HepG2 (cell line): ENCODE measurements around the gene IER5L. TPM values are rescaled to one million over a fixed set of nuclear protein-coding genes. Genes with fewer than 3 reads are reported as not detected.

Source experiments
- BORCS8-MEF2B ChIP-seq: sonication (generic); formaldehyde crosslinking; IDR thresholded peaks from 2 replicates; pipeline ENCODE4 v1.8.0; 2022; ENCODE audit warnings: mild to moderate bottlenecking, missing genetic modification reagents
- PAF1 ChIP-seq: IDR thresholded peaks from 2 replicates; pipeline ENCODE4 v1.6.1; 2016; ENCODE audit warnings: missing genetic modification reagents, missing compliant biosample characterization
- RBM39 ChIP-seq: fragments of 200-400 bp; formaldehyde crosslinking; IDR thresholded peaks from one replicate; pipeline ENCODE4 v1.6.1; 2018; ENCODE audit warnings: antibody characterized with exemption, mild to moderate bottlenecking, low read depth, low read length; ENCODE audit not compliant: poor library complexity, severe bottlenecking
- REL ChIP-seq: sonication (generic); formaldehyde crosslinking; conservative IDR thresholded peaks from 2 replicates; pipeline ENCODE4 v1.8.0; 2022; ENCODE audit warnings: mild to moderate bottlenecking, missing genetic modification reagents, moderate library complexity
- SNAI1 ChIP-seq: sonication (generic); formaldehyde crosslinking; IDR thresholded peaks from 2 replicates; pipeline ENCODE4 v1.5.0; 2020; ENCODE audit warnings: mild to moderate bottlenecking, missing genetic modification reagents, borderline replicate concordance
- TSC22D2 ChIP-seq: sonication (generic); formaldehyde crosslinking; IDR thresholded peaks from 2 replicates; pipeline ENCODE4 v1.5.1; 2020; ENCODE audit warnings: missing genetic modification reagents, mild to moderate bottlenecking, borderline replicate concordance
- ZBTB7A ChIP-seq: sonication (generic); formaldehyde crosslinking; IDR thresholded peaks from 2 replicates; pipeline ENCODE4 v1.8.0; 2022; ENCODE audit warnings: mild to moderate bottlenecking, missing genetic modification reagents
- ZFP1 ChIP-seq: IDR thresholded peaks from 2 replicates; pipeline ENCODE4 v1.6.1; 2016
- ZNF275 ChIP-seq: sonication (generic); formaldehyde crosslinking; IDR thresholded peaks from 2 replicates; pipeline ENCODE4 v1.8.0; 2022; ENCODE audit warnings: missing genetic modification reagents, mild to moderate bottlenecking, inconsistent platforms, borderline replicate concordance
- ZNF317 ChIP-seq: sonication (generic); formaldehyde crosslinking; IDR thresholded peaks from 2 replicates; pipeline ENCODE4 v1.5.0; 2020; ENCODE audit warnings: mild to moderate bottlenecking, missing genetic modification reagents
- ZNF326 ChIP-seq: sonication (generic); formaldehyde crosslinking; IDR thresholded peaks from 2 replicates; pipeline ENCODE4 v1.4.0; 2020; ENCODE audit warnings: missing genetic modification reagents, borderline replicate concordance
- ZNF589 ChIP-seq: sonication (generic); formaldehyde crosslinking; conservative IDR thresholded peaks from 2 replicates; pipeline ENCODE4 v1.8.0; 2022; ENCODE audit warnings: mild to moderate bottlenecking, moderate library complexity, missing genetic modification reagents
- polyA plus RNA-seq, 8 experiments: library from polyadenylated mRNA; depleted of rRNA in 3 of 8; stranded (reverse) in 7 of 8; unstranded in 1 of 8; fragments of >200 nt; fragmentation: Illumina TruSeq in 4 of 8; extraction: Trizol in 4 of 8; gene quantifications; 2 replicates each; pipeline versions ENCODE4 v1.2.1 to v1.2.3, GENCODE V29; 2011 to 2016; ENCODE audit warnings: low read depth in 4 of 8, missing spikeins in 1 of 8, mixed read lengths in 1 of 8; ENCODE audit not compliant: insufficient read depth in 1 of 8
- total RNA-seq, 5 experiments: library from RNA; depleted of rRNA; stranded (reverse); fragments of >200 nt; fragmentation: Illumina TruSeq; extraction: Trizol; gene quantifications; 2 replicates each; pipeline ENCODE4 v1.2.3, GENCODE V29; 2016; ENCODE audit warnings: low read depth in 1 of 5
- TF ChIP-seq, protein P1 (sequence below), 2 experiments: fragments of 450-650 bp in 1 of 2; sonication (generic) in 1 of 2; formaldehyde crosslinking in 1 of 2; IDR thresholded peaks; 2 replicates each; pipeline versions ENCODE4 v1.6.1 to v1.8.0; 2016 to 2022; ENCODE audit warnings: antibody characterized with exemption in 1 of 2, mild to moderate bottlenecking in 1 of 2, missing genetic modification reagents in 1 of 2
- TF ChIP-seq, protein P2 (sequence below): sonication (generic); formaldehyde crosslinking; IDR thresholded peaks from 2 replicates; pipeline ENCODE4 v1.9.0; 2022; ENCODE audit warnings: missing genetic modification reagents, mild to moderate bottlenecking, borderline replicate concordance
- TF ChIP-seq, protein P3 (sequence below): sonication (generic); formaldehyde crosslinking; IDR thresholded peaks from 2 replicates; pipeline ENCODE4 v1.5.0; 2020; ENCODE audit warnings: missing genetic modification reagents

Gene IER5L
- total and polyA plus RNA-seq, 2 of the 13 experiments (the other 11 are each of a cell fraction or from before 2014, with no cell fraction given): 1.8 to 3.3 TPM

DNA sequence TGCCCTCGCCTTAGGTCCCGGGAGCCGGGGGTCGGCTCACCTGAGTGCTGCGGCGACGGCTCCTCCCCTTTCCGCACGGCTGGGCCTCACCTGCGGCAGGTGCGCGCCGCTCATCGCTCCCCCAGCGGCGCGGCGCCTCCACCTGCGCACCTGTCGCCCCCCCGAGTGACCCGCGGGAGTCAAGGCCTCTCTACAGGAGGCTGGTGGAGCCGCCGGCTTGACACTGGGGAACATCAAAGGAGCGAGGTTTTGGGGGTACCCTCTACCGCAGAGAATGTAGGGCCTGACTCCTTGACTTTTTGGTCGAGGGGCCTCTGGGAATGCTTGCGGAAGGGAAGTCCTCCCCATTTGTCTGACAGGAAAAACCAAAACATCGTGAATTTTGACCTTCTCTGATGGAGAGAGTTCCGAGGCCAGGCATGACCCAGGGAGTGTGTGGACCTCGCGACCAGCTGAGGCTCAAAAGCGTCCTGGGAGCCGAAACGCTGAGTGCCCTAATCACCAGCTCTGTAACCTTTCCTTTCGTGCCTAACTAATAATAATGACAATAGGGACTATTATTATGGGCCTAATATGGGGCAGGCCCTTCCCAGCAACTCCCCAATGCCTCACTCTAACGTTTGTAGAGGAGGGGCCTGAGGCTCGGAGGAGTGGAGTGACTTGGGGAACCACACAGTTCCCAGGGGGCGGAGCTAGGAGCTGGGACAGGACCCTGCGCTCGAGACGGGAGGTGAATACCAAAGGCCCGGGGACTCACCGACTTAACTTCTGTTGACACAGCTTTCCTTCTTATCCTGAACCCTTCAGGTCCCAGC is 714 bp upstream of the IER5L start (continued):
- TF ChIP-seq, protein P1, sequence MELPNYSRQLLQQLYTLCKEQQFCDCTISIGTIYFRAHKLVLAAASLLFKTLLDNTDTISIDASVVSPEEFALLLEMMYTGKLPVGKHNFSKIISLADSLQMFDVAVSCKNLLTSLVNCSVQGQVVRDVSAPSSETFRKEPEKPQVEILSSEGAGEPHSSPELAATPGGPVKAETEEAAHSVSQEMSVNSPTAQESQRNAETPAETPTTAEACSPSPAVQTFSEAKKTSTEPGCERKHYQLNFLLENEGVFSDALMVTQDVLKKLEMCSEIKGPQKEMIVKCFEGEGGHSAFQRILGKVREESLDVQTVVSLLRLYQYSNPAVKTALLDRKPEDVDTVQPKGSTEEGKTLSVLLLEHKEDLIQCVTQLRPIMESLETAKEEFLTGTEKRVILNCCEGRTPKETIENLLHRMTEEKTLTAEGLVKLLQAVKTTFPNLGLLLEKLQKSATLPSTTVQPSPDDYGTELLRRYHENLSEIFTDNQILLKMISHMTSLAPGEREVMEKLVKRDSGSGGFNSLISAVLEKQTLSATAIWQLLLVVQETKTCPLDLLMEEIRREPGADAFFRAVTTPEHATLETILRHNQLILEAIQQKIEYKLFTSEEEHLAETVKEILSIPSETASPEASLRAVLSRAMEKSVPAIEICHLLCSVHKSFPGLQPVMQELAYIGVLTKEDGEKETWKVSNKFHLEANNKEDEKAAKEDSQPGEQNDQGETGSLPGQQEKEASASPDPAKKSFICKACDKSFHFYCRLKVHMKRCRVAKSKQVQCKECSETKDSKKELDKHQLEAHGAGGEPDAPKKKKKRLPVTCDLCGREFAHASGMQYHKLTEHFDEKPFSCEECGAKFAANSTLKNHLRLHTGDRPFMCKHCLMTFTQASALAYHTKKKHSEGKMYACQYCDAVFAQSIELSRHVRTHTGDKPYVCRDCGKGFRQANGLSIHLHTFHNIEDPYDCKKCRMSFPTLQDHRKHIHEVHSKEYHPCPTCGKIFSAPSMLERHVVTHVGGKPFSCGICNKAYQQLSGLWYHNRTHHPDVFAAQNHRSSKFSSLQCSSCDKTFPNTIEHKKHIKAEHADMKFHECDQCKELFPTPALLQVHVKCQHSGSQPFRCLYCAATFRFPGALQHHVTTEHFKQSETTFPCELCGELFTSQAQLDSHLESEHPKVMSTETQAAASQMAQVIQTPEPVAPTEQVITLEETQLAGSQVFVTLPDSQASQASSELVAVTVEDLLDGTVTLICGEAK (IDR thresholded peaks at IDR 0.05): no peak
- TF ChIP-seq, protein P1 (CRISPR knock-in tag; IDR thresholded peaks at IDR 0.05): peak; percentile 51; the same call in 1 of the 2 replicates
- no peak for TF ChIP-seq ZNF326 (CRISPR knock-in tag)
- TF ChIP-seq TSC22D2: no peak
- no peak for TF ChIP-seq RBM39
- 0 out of 2 replicates have a peak, but pooled peaks have one; percentile 13 for TF ChIP-seq REL (CRISPR knock-in tag)
- no peak for TF ChIP-seq ZBTB7A (CRISPR knock-in tag)
- TF ChIP-seq ZNF275 (CRISPR knock-in tag): no peak
- TF ChIP-seq BORCS8-MEF2B: 0 out of 2 replicates have a peak, but pooled peaks have one; percentile 4
- TF ChIP-seq, protein P2, sequence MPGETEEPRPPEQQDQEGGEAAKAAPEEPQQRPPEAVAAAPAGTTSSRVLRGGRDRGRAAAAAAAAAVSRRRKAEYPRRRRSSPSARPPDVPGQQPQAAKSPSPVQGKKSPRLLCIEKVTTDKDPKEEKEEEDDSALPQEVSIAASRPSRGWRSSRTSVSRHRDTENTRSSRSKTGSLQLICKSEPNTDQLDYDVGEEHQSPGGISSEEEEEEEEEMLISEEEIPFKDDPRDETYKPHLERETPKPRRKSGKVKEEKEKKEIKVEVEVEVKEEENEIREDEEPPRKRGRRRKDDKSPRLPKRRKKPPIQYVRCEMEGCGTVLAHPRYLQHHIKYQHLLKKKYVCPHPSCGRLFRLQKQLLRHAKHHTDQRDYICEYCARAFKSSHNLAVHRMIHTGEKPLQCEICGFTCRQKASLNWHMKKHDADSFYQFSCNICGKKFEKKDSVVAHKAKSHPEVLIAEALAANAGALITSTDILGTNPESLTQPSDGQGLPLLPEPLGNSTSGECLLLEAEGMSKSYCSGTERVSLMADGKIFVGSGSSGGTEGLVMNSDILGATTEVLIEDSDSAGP (CRISPR knock-in tag): no peak
- TF ChIP-seq ZFP1 (CRISPR knock-in tag): no peak
- TF ChIP-seq ZNF317 (CRISPR knock-in tag): no peak
- no peak for TF ChIP-seq SNAI1
- TF ChIP-seq ZNF589 (CRISPR knock-in tag): no peak
- TF ChIP-seq, protein P3, sequence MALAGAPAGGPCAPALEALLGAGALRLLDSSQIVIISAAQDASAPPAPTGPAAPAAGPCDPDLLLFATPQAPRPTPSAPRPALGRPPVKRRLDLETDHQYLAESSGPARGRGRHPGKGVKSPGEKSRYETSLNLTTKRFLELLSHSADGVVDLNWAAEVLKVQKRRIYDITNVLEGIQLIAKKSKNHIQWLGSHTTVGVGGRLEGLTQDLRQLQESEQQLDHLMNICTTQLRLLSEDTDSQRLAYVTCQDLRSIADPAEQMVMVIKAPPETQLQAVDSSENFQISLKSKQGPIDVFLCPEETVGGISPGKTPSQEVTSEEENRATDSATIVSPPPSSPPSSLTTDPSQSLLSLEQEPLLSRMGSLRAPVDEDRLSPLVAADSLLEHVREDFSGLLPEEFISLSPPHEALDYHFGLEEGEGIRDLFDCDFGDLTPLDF (CRISPR knock-in tag): no peak
- TF ChIP-seq PAF1 (CRISPR knock-in tag): no peak
